Esophagus squamous epithelium (tissue), 5 donors: ENCODE data around the gene ECSCR. TPM values are rescaled to one million over a fixed set of nuclear protein-coding genes. Genes with fewer than 3 reads are reported as not detected.

Source experiments
- DNase-seq: peaks from one replicate; lab custom pipeline; 2025; lab: John Stamatoyannopoulos, UW
- H3K27ac ChIP-seq, 4 donors: fragments of 200-600 bp; sonication (generic); one replicate each; pipeline ENCODE4 v1.5.1; 2016 to 2019; ENCODE audit warnings: mild to moderate bottlenecking in 1 of 4
- H3K27me3 ChIP-seq, 4 donors: fragments of 200-600 bp; sonication (generic); 1 replicate in 3 of 4; 2 replicates in 1 of 4; pipeline versions ENCODE4 v1.5.1 to v1.6.0; 2017 to 2021; ENCODE audit warnings: antibody characterized with exemption in 1 of 4
- H3K36me3 ChIP-seq, 3 donors: fragments of 200-600 bp; sonication (generic); one replicate each; pipeline ENCODE4 v1.5.1; 2016 to 2019
- H3K4me1 ChIP-seq, 3 donors: fragments of 200-600 bp; sonication (generic); one replicate each; pipeline ENCODE4 v1.5.1; 2017 to 2019
- H3K4me3 ChIP-seq, 4 donors: fragments of 200-600 bp; sonication (generic); 1 replicate in 3 of 4; 2 replicates in 1 of 4; pipeline ENCODE4 v1.5.1; 2016 to 2019; ENCODE audit warnings: mild to moderate bottlenecking in 2 of 4, moderate library complexity in 1 of 4
- H3K9me3 ChIP-seq, 3 donors: fragments of 200-600 bp; sonication (generic); one replicate each; pipeline ENCODE4 v1.5.1; 2016 to 2019
- CTCF ChIP-seq, 6 experiments: fragments of 450-650 bp in 4 of 6; fragments of 200-600 bp in 2 of 6; sonication (generic) in 2 of 6; IDR thresholded peaks; one replicate each; pipeline ENCODE4 v1.5.1; 2016 to 2019; ENCODE audit warnings: antibody characterized with exemption in 6 of 6, mild to moderate bottlenecking in 4 of 6, moderate library complexity in 4 of 6
- POLR2A ChIP-seq, 4 donors: fragments of 450-650 bp; IDR thresholded peaks; one replicate each; pipeline ENCODE4 v1.6.1; 2017; ENCODE audit warnings: antibody characterized with exemption in 4 of 4, mild to moderate bottlenecking in 4 of 4, moderate library complexity in 3 of 4
- WGBS, 2 donors: methylation state at CpG; one replicate each; pipeline ENCODE4 v1.1.5; 2018; 5-methylcytosine and 5-hydroxymethylcytosine counted together
- intact Hi-C: fragments of 100-400 bp; cut with DNase I; formaldehyde crosslinking; loops from one replicate; pipeline ENCODE4 v1.15.0; 2022
- total RNA-seq, 4 donors: library from RNA; depleted of rRNA; stranded (reverse); fragments of >200 nt; gene quantifications; one replicate each; pipeline ENCODE4 v1.1.0, GENCODE V29; 2016
- donor health status: DM: yes; HTN: yes; CAD: no.

ECSCR gene
- total RNA-seq, 4 donors from 2014 or later: 1.7 to 19.5 (median 6.9) TPM

GRCh38 chr5:139475865-139476617, 13.5 kb upstream of the ECSCR start:
- intact Hi-C loops: no loop called here
- Histone ChIP-seq H3K36me3 (peaks cover 7 to 53% (median 25%) of the 10 kb centered on the region in 3 donors), H3K4me3 (no peak overlapping the region), H3K27ac (peak overlapping the region in 2 of 4 donors; percentile 57 to 68), H3K4me1 (peaks cover 7 to 67% (median 36%) of the 10 kb centered on the region in 3 donors), H3K27me3 (no peaks in the 10 kb centered on the region), H3K9me3 (no peaks in the 10 kb centered on the region)
- no peak for TF ChIP-seq CTCF (IDR thresholded peaks at IDR 0.05)
- no peak for TF ChIP-seq POLR2A (IDR thresholded peaks at IDR 0.05)
- WGBS, 2 donors: 86 to 87% methylated on average over 6 to 8 of the region's 13 CpGs
- no peak for DNase-seq

GRCh38 chr5:139474890-139475791, 12.6 kb upstream of the ECSCR start:
- Histone ChIP-seq H3K4me3 (no peak overlapping the region), H3K9me3 (no peaks in the 10 kb centered on the region), H3K27me3 (no peaks in the 10 kb centered on the region), H3K27ac (peak overlapping the region in 3 of 4 donors; percentile 9 to 68 (median 57)), H3K4me1 (peaks cover 0 to 63% (median 32%) of the 10 kb centered on the region in 3 donors), H3K36me3 (peaks cover 7 to 49% (median 25%) of the 10 kb centered on the region in 3 donors)
- 49 to 55% methylated on average over 12 of the region's 13 CpGs for WGBS, 2 donors
- TF ChIP-seq CTCF (IDR thresholded peaks at IDR 0.05): no peak
- no peak for TF ChIP-seq POLR2A (IDR thresholded peaks at IDR 0.05)
- intact Hi-C loops: no loop called here
- DNase-seq: no peak

GRCh38 chr5:139473565-139473964, 11.0 kb upstream of the ECSCR start:
- peaks cover 0 to 49% (median 27%) of the 10 kb centered on the region in 3 donors for H3K4me1 ChIP-seq
- WGBS, 2 donors: 5 to 20% methylated on average over 2 of the region's 2 CpGs

GRCh38 chr5:139473105-139473504, 10.6 kb upstream of the ECSCR start:
- TF ChIP-seq POLR2A (IDR thresholded peaks at IDR 0.05): no peak
- TF ChIP-seq CTCF (IDR thresholded peaks at IDR 0.05): no peak
- Histone ChIP-seq H3K27me3 (no peaks in the 10 kb centered on the region), H3K4me3 (no peak overlapping the region), H3K27ac (peak overlapping the region in 3 of 4 donors; percentile 48 to 76 (median 68)), H3K4me1 (peaks cover 0 to 45% (median 27%) of the 10 kb centered on the region in 3 donors), H3K36me3 (peaks cover 7 to 34% (median 22%) of the 10 kb centered on the region in 3 donors), H3K9me3 (no peaks in the 10 kb centered on the region)
- no peak for DNase-seq
- intact Hi-C loops: no loop called here
- 57 to 100% methylated on average over 1 to 8 of the region's 8 CpGs for WGBS, 2 donors

More at GRCh38 chr5:139473565-139473964, 11.0 kb upstream of the ECSCR start:
- TF ChIP-seq CTCF (IDR thresholded peaks at IDR 0.05): peak in 1 of 6 experiments; percentile 21
- no peak for TF ChIP-seq POLR2A (IDR thresholded peaks at IDR 0.05)
- Histone ChIP-seq H3K27me3 (no peaks in the 10 kb centered on the region), H3K9me3 (no peaks in the 10 kb centered on the region), H3K4me3 (no peak overlapping the region), H3K27ac (peak overlapping the region in 3 of 4 donors; percentile 48 to 76 (median 68)), H3K36me3 (peaks cover 7 to 39% (median 22%) of the 10 kb centered on the region in 3 donors)
- DNase-seq: no peak
- intact Hi-C loops: no loop called here
